ENCODE data around the gene PTPRN2. TPM values are rescaled to one million over a fixed set of nuclear protein-coding genes. Genes with fewer than 3 reads are reported as not detected.
"Not testable (repeated sequence)": the region's sequence is repeated elsewhere in the genome, so short reads cannot be mapped to it uniquely, and the experiment has no call there.

Gene PTPRN2
- total RNA-seq, 4 donors from 2014 or later = 6.6 to 10.7 (median 8.2) TPM

- TF ChIP-seq CTCF (IDR thresholded peaks at IDR 0.05) (no peak), EP300 (IDR thresholded peaks at IDR 0.05) (no peak), POLR2A (IDR thresholded peaks at IDR 0.05) (no peak)
- no peak for DNase-seq (ENCODE audit: low spot score in 2 of 2)
- no peaks in the 10 kb centered on the region for H3K36me3 ChIP-seq
- peaks cover 0 to 29% (median 0%) of the 10 kb centered on the region in 4 donors for H3K9me3 ChIP-seq
- WGBS, 2 donors = 74 to 79% methylated on average over 8 of the region's 8 CpGs
- H3K4me3 ChIP-seq = no peak overlapping the region
- H3K27ac ChIP-seq = no peak overlapping the region
- H3K4me1 ChIP-seq = no peaks in the 10 kb centered on the region
- no peaks in the 10 kb centered on the region for H3K27me3 ChIP-seq
Observed at GRCh38 chr7:157936976-157937375, 650.6 kb downstream of the PTPRN2 start.

- peaks cover 0 to 29% (median 0%) of the 10 kb centered on the region in 4 donors for H3K9me3 ChIP-seq
- 96 to 97% methylated on average over 11 of the region's 11 CpGs for WGBS, 2 donors
- H3K4me1 ChIP-seq; H3K27ac ChIP-seq; H3K27me3 ChIP-seq; H3K4me3 ChIP-seq; DNase-seq (ENCODE audit: low spot score in 2 of 2); H3K36me3 ChIP-seq: not testable (repeated sequence)
Observed at GRCh38 chr7:157935721-157936120, 651.9 kb downstream of the PTPRN2 start.

GRCh38 chr7:157933219-157934155 is 654.1 kb downstream of the PTPRN2 start:
- not testable (repeated sequence) for H3K4me3 ChIP-seq; H3K36me3 ChIP-seq; H3K4me1 ChIP-seq; H3K27ac ChIP-seq; DNase-seq (ENCODE audit: low spot score in 2 of 2); H3K27me3 ChIP-seq
- peaks cover 0 to 29% (median 0%) of the 10 kb centered on the region in 4 donors for H3K9me3 ChIP-seq
- 72 to 93% methylated on average over 6 of the region's 6 CpGs for WGBS, 2 donors

- H3K27ac ChIP-seq = no peak overlapping the region
- H3K27me3 ChIP-seq = no peaks in the 10 kb centered on the region
- peaks cover 0 to 29% (median 0%) of the 10 kb centered on the region in 4 donors for H3K9me3 ChIP-seq
- DNase-seq (ENCODE audit: low spot score in 2 of 2) = no peak
- no peak for TF ChIP-seq EP300 (IDR thresholded peaks at IDR 0.05)
- no peak for TF ChIP-seq POLR2A (IDR thresholded peaks at IDR 0.05)
- TF ChIP-seq CTCF (IDR thresholded peaks at IDR 0.05) = no peak
- no peaks in the 10 kb centered on the region for H3K4me1 ChIP-seq
- H3K36me3 ChIP-seq = no peaks in the 10 kb centered on the region
- no peak overlapping the region for H3K4me3 ChIP-seq
- 79 to 96% methylated on average over 5 of the region's 5 CpGs for WGBS, 2 donors
Observed at GRCh38 chr7:157932498-157933218, 655.0 kb downstream of the PTPRN2 start.

GRCh38 chr7:157930926-157931466 is 656.6 kb downstream of the PTPRN2 start:
- TF ChIP-seq POLR2A (IDR thresholded peaks at IDR 0.05) = no peak
- no peak for TF ChIP-seq CTCF (IDR thresholded peaks at IDR 0.05)
- no peak for TF ChIP-seq EP300 (IDR thresholded peaks at IDR 0.05)
- Histone ChIP-seq H3K4me1 (no peaks in the 10 kb centered on the region), H3K27ac (no peak overlapping the region), H3K9me3 (peaks cover 0 to 26% (median 0%) of the 10 kb centered on the region in 4 donors), H3K27me3 (no peaks in the 10 kb centered on the region), H3K36me3 (no peaks in the 10 kb centered on the region), H3K4me3 (no peak overlapping the region)
- 69 to 72% methylated on average over 10 to 13 of the region's 13 CpGs for WGBS, 2 donors
- DNase-seq (ENCODE audit: low spot score in 2 of 2) = no peak

- no peak for TF ChIP-seq POLR2A (IDR thresholded peaks at IDR 0.05)
- TF ChIP-seq CTCF (IDR thresholded peaks at IDR 0.05) = no peak
- TF ChIP-seq EP300 (IDR thresholded peaks at IDR 0.05) = no peak
- Histone ChIP-seq H3K27me3 (no peaks in the 10 kb centered on the region), H3K9me3 (peaks cover 0 to 26% (median 0%) of the 10 kb centered on the region in 4 donors), H3K4me1 (no peaks in the 10 kb centered on the region), H3K36me3 (no peaks in the 10 kb centered on the region), H3K27ac (no peak overlapping the region), H3K4me3 (no peak overlapping the region)
- 53 to 89% methylated on average over 3 to 6 of the region's 6 CpGs for WGBS, 2 donors
- no peak for DNase-seq (ENCODE audit: low spot score in 2 of 2)
Observed at GRCh38 chr7:157930441-157930840, 657.2 kb downstream of the PTPRN2 start.
